Measurements from ENCODE around the gene PIK3R2.

PIK3R2 gene

GRCh38 chr19:18167975-18168645 lies 15.1 kb downstream of the PIK3R2 start:
- Histone ChIP-seq H3K27me3 (replicated peaks; ENCODE audit: control insufficient read depth, insufficient read depth, low read length) (no peaks in the 10 kb centered on the region), H3K4me3 (replicated peaks; ENCODE audit: low read depth, low read length) (no peak overlapping the region), H3K36me3 (ENCODE audit: control insufficient read depth, insufficient read depth, low read length) (peaks cover 7% of the 10 kb centered on the region)
- TF ChIP-seq CTCF (IDR thresholded peaks at IDR 0.05; ENCODE audit: insufficient read depth, low read length, poor library complexity, severe bottlenecking) = peak; percentile 87
- DNase-seq (ENCODE audit: extremely low read depth, insufficient read length) = no peak

- TF ChIP-seq CTCF (IDR thresholded peaks at IDR 0.05; ENCODE audit: insufficient read depth, low read length, poor library complexity, severe bottlenecking) = no peak
- peaks cover 7% of the 10 kb centered on the region for H3K36me3 ChIP-seq (ENCODE audit: control insufficient read depth, insufficient read depth, low read length)
- no peaks in the 10 kb centered on the region for H3K27me3 ChIP-seq (replicated peaks; ENCODE audit: control insufficient read depth, insufficient read depth, low read length)
- no peak overlapping the region for H3K4me3 ChIP-seq (replicated peaks; ENCODE audit: low read depth, low read length)
- DNase-seq (ENCODE audit: extremely low read depth, insufficient read length) = no peak
These were observed 15.9 kb downstream of the PIK3R2 start for GRCh38 chr19:18168673-18169381.

GRCh38 chr19:18170714-18171255 lies 17.8 kb downstream of the PIK3R2 start:
- DNase-seq (ENCODE audit: extremely low read depth, insufficient read length) = peak; percentile 80
- Histone ChIP-seq H3K4me3 (replicated peaks; ENCODE audit: low read depth, low read length) (no peak overlapping the region), H3K36me3 (ENCODE audit: control insufficient read depth, insufficient read depth, low read length) (peaks cover 9% of the 10 kb centered on the region), H3K27me3 (replicated peaks; ENCODE audit: control insufficient read depth, insufficient read depth, low read length) (no peaks in the 10 kb centered on the region)
- TF ChIP-seq CTCF (IDR thresholded peaks at IDR 0.05; ENCODE audit: insufficient read depth, low read length, poor library complexity, severe bottlenecking) = no peak

- DNase-seq (ENCODE audit: extremely low read depth, insufficient read length) = peak; percentile 68
- Histone ChIP-seq H3K36me3 (ENCODE audit: control insufficient read depth, insufficient read depth, low read length) (peaks cover 10% of the 10 kb centered on the region), H3K4me3 (replicated peaks; ENCODE audit: low read depth, low read length) (no peak overlapping the region), H3K27me3 (replicated peaks; ENCODE audit: control insufficient read depth, insufficient read depth, low read length) (no peaks in the 10 kb centered on the region)
- no peak for TF ChIP-seq CTCF (IDR thresholded peaks at IDR 0.05; ENCODE audit: insufficient read depth, low read length, poor library complexity, severe bottlenecking)
These were observed 18.8 kb downstream of the PIK3R2 start for GRCh38 chr19:18171605-18172327.

GRCh38 chr19:18172331-18173053 lies 19.5 kb downstream of the PIK3R2 start:
- Histone ChIP-seq H3K4me3 (replicated peaks; ENCODE audit: low read depth, low read length) (no peak overlapping the region; the same call in 1 of the 2 replicates), H3K36me3 (ENCODE audit: control insufficient read depth, insufficient read depth, low read length) (peaks cover 17% of the 10 kb centered on the region), H3K27me3 (replicated peaks; ENCODE audit: control insufficient read depth, insufficient read depth, low read length) (no peaks in the 10 kb centered on the region)
- TF ChIP-seq CTCF (IDR thresholded peaks at IDR 0.05; ENCODE audit: insufficient read depth, low read length, poor library complexity, severe bottlenecking) = no peak
- no peak for DNase-seq (ENCODE audit: extremely low read depth, insufficient read length)

Measured in GM06990 (cell line).